ENCODE data around the gene GAB1.

GRCh38 chr4:143443728-143444127 is 107.1 kb downstream of the GAB1 start:
- no peak for TF ChIP-seq CTCF (IDR thresholded peaks at IDR 0.05)
- TF ChIP-seq POLR2A (IDR thresholded peaks at IDR 0.05): no peak
